Ectodermal cell (in vitro differentiated cells): ENCODE results near the gene GRB10.
"Not testable (repeated sequence)": the region's sequence is repeated elsewhere in the genome, so short reads cannot be mapped to it uniquely, and the experiment has no call there.

ENCODE experiments used
- H3K27ac ChIP-seq: 2 replicates; pipeline ENCODE4 v1.7.0; 2013; ENCODE audit warnings: mild to moderate bottlenecking, low read depth, low read length; ENCODE audit not compliant: insufficient read depth, poor library complexity, severe bottlenecking
- H3K27me3 ChIP-seq: 2 replicates; pipeline ENCODE4 v1.7.0; 2013; ENCODE audit warnings: mild to moderate bottlenecking, low read length; ENCODE audit not compliant: insufficient read depth, control insufficient read depth, poor library complexity, severe bottlenecking
- H3K36me3 ChIP-seq: one replicate; pipeline ENCODE4 v1.7.0; 2013; ENCODE audit warnings: low read length; ENCODE audit not compliant: control insufficient read depth, insufficient read depth
- H3K4me1 ChIP-seq: one replicate; pipeline ENCODE4 v1.7.0; 2013; ENCODE audit warnings: low read length; ENCODE audit not compliant: control insufficient read depth, insufficient read depth
- H3K4me3 ChIP-seq: 2 replicates; pipeline ENCODE4 v1.7.0; 2013; ENCODE audit warnings: low read depth, low read length, control low read depth; ENCODE audit not compliant: insufficient read depth
- H3K9me3 ChIP-seq: 2 replicates; pipeline ENCODE4 v1.7.0; 2013; ENCODE audit warnings: mild to moderate bottlenecking, low read length, moderate library complexity; ENCODE audit not compliant: control insufficient read depth
- WGBS, 2 experiments: methylation state at CpG; one replicate each; pipeline ENCODE4 v1.1.7; 2013; ENCODE audit warnings: missing lambda C conversion rate in 2 of 2; 5-methylcytosine and 5-hydroxymethylcytosine counted together

GRB10 gene

DNA sequence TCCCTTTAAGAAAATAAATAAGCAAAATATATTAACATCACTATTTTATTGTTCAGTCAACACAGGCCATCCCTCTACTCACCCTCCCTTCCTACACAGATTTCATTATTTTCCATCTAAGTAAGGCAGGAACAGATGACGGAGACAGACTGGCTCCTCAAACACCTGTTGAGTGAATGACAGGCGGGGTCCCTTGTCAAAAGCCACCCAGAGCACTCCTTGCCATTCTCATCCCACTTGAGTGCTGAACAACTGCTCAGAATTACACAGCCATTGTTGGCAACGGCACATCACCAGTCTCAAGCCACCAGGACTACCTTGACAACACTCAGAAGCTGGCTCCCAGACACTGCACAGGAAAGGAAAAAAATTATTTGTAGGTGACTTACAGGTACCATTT, 3.3 kb downstream of the GRB10 start:
- Histone ChIP-seq H3K27ac (no peak overlapping the region), H3K4me1 (peaks cover 8% of the 10 kb centered on the region), H3K9me3 (no peaks in the 10 kb centered on the region), H3K4me3 (no peak overlapping the region), H3K36me3 (no peaks in the 10 kb centered on the region), H3K27me3 (no peaks in the 10 kb centered on the region)
- WGBS, 2 experiments = 89 to 93% methylated on average over 3 of the region's 3 CpGs

DNA sequence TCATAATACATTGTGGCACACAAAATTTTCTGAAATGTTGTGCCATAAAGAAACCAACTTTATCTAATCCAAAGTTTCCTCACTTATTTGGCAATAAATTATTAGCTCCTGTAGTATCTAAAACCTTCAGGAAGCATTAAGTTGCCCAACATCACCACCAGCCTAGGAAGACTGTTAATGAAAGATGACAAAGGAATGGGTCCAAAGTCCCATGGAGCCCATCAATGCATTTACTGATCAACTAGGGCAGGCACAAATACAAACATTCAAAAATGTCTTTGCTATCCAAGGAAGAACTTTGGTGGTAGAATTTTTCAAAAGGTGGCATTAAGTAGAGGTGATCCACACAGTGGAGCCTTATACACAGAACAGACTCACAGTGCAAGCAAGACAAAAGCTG, 4.5 kb downstream of the GRB10 start:
- H3K27me3 ChIP-seq = no peaks in the 10 kb centered on the region
- H3K4me3 ChIP-seq = no peak overlapping the region
- no peaks in the 10 kb centered on the region for H3K9me3 ChIP-seq
- no peak overlapping the region for H3K27ac ChIP-seq
- no peaks in the 10 kb centered on the region for H3K36me3 ChIP-seq
- H3K4me1 ChIP-seq = peaks cover 8% of the 10 kb centered on the region

DNA sequence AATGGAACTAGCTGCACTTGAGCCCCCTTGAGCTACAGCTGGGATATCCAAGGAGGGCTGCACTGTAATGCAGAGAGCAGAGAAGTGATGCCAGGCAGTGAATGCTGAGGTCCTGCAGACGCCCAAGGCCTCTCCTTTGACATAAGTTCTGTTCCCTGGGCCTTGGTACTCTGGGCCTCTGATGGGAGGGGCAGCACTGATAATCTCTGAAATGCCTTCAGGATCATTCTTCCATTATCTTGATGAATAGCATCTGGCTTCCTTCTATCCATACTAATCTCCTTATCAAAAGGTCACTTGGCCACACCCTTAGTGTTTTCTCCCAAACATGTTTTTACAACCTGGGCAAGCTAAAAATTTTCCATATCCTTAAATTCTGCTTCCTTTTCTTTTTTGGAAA, 6.9 kb downstream of the GRB10 start:
- Histone ChIP-seq H3K9me3 (no peaks in the 10 kb centered on the region), H3K36me3 (no peaks in the 10 kb centered on the region)
- WGBS, 2 experiments = 76 to 81% methylated on average over 1 of the region's 1 CpG

DNA sequence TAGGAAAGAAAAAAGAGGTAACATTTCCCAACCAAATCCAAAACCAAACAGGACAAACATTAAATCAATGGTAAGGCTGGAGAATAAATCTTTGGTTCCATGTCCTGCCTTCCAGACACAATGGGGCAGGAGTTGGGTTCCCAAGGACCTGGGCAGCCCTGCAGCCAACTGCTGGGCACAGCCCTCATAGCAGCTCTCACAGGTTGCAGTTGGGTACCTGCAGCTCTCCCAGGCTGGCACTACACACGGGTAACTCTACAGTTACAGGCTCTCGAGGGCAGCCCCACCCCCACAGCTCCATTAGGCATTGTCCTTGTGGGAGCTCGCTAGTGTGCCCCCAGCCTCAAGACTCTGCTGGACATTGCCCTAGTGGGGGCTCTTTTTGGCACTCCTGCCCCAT, 7.5 kb downstream of the GRB10 start:
- no peaks in the 10 kb centered on the region for H3K36me3 ChIP-seq

More for the DNA sequence above, 6.9 kb downstream of the GRB10 start:
- Histone ChIP-seq H3K27me3 (no peaks in the 10 kb centered on the region), H3K4me3 (no peak overlapping the region), H3K27ac (no peak overlapping the region), H3K4me1 (peaks cover 8% of the 10 kb centered on the region)

DNA sequence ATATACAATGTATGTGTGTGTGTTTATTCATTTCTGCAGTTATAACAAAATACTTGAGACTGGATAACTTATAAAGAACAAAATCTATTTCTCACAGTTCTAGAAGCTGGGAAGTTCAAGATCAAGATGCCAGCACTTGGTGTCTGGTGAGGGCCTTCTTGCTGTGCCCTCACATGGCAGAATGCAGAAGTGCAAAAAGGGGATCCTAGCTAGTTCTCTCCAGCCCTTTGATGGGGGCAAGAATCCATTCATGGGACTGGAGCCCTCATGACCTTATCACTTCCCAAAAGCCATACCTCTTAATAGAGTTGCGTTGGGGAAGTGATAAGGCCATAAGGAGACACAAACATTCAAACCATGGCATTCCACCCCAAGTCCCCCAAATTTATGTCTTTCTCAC, 8.4 kb downstream of the GRB10 start:
- Histone ChIP-seq H3K36me3 (no peaks in the 10 kb centered on the region), H3K27me3 (no peaks in the 10 kb centered on the region), H3K9me3 (no peaks in the 10 kb centered on the region), H3K4me1 (peaks cover 8% of the 10 kb centered on the region), H3K4me3 (no peak overlapping the region), H3K27ac (no peak overlapping the region)
- 96 to 100% methylated on average over 1 of the region's 1 CpG for WGBS, 2 experiments

More for the DNA sequence above, 7.5 kb downstream of the GRB10 start:
- Histone ChIP-seq H3K27me3 (no peaks in the 10 kb centered on the region), H3K9me3 (no peaks in the 10 kb centered on the region), H3K27ac (no peak overlapping the region), H3K4me3 (no peak overlapping the region), H3K4me1 (peaks cover 8% of the 10 kb centered on the region)
- 61 to 64% methylated on average over 3 of the region's 3 CpGs for WGBS, 2 experiments

DNA sequence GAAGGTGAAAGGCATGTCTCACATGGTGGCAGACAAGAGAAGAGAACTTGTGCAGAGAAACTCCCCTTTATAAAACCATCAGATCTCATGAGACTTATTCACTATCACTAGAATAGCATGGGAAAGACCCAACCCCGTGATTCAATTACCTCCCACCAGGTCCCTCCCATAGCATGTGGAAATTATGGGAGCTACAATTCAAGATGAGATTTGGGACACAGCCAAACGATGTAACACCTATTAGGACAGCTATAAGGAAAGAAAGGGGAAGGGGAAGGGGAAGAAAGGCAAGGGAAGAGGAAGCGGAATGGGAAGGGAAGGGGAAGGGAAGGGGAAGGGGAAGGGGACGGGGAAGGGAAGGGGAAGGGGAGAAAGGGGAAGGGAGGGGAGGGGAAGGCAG, 9.6 kb downstream of the GRB10 start:
- 80 to 96% methylated on average over 2 of the region's 4 CpGs for WGBS, 2 experiments
- H3K9me3 ChIP-seq, H3K4me1 ChIP-seq: not testable (repeated sequence)

DNA sequence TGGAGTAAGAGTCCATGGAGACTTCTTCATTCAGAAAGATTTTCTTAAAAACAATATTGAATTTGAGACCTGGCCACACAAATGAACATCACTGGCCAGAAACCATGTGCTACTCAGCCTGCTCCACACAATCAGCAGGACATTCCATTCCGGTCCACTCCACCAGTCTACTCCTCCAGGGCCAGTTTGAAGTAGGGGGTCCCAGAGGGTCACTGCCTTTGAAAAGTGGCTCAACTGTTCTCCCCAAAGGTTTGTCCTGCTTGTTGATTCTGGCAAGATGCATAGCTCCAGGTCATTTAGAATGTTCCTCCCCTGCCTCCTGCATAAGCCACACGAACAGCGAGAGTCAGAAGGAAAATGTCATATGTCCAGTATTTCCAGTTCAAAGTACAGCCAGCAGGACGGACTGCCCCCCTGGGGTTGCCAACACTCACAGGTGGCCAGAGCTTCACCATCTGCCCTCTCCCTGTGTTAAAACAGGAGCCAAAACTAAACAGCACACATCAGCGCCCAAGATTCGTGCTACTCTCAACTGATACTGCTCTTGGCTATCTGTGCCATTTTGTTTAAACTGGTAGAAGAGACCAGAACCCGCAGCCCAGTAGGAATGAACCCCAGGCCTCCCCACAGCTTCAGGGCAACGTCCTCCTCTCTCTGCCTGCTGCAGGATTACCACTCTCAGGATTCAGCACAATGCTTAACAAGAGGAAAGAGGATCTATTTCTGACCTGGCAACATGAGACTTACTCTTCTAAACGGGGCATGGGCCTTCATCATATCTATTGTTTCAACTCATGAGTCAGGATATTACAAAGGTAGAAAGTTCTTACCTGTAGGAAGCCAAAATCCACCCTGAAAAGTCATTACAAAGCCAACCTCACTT, 11.3 kb downstream of the GRB10 start:
- Histone ChIP-seq H3K4me3 (no peak overlapping the region), H3K36me3 (no peaks in the 10 kb centered on the region), H3K4me1 (peaks cover 8% of the 10 kb centered on the region), H3K27ac (no peak overlapping the region), H3K27me3 (no peaks in the 10 kb centered on the region), H3K9me3 (no peaks in the 10 kb centered on the region)
- 89% methylated on average over 9 of the region's 9 CpGs for WGBS, 2 experiments

More for the DNA sequence above, 9.6 kb downstream of the GRB10 start:
- not testable (repeated sequence) for H3K4me3 ChIP-seq, H3K36me3 ChIP-seq, H3K27ac ChIP-seq, H3K27me3 ChIP-seq

DNA sequence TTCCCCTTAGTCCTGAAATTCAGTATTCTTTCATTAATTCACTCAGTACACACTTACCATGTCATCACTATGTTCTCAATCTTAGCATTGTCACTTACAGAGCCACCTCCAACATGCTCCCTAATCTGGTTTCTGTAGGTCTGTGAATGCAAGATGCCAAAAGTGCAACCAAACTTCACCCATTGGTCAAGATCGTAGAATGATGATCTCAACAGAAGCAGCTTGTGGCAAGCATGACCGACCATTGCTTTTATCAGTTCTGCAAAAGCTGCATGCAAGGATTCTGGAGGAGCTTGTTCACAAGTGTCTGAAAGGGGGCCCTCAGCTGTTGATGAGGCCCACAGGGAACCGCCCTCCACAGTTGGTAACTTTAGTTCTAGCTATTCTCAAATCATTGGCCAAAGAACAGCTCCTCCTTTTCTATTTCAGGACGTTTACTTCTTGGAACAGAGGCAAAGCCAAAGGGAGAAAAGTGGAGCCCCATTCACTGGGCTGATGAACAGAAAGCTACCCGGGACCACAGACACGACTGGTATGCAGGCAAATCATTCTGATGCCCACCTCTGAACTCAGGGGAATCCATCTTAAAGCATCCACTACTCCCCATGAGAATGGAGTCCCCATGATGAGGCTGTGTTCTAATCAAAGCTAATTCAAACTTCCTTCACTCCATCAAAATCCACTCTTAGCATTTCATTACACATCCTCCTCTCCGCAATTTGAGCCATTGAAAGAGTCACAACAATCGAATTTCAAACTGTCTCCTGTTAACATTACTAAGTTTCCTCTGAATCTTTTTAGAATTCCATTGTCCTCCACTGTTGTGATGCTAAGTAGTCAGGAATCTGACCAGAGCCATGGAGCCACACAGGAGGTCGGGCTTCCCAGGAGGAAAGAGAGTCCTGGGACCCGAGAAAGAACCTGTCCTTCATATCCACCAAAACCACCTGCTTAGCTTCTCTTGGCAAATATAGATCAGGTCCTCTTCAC, 13.9 kb downstream of the GRB10 start:
- Histone ChIP-seq H3K9me3 (no peaks in the 10 kb centered on the region), H3K27me3 (no peaks in the 10 kb centered on the region), H3K4me1 (no peaks in the 10 kb centered on the region), H3K4me3 (no peak overlapping the region), H3K27ac (no peak overlapping the region), H3K36me3 (no peaks in the 10 kb centered on the region)
- WGBS, 2 experiments = 54 to 58% methylated on average over 10 of the region's 10 CpGs

DNA sequence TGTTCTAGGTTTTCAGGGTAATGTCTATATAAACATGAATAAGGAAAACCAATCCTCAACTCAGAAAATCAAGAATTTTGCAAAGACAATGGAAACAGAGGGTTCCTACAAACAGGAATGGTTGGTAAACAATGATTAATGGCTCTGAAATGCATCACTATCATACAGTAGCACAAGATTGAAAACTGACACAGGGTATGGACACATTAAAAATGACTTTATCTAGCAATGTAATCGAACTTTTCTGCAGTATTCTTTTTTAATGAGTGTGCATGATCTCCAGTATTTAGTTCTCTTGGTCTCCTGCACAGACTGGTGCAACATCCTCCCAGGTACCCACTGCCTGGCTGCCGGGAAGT, 15.9 kb downstream of the GRB10 start:
- H3K36me3 ChIP-seq = no peaks in the 10 kb centered on the region
- 45 to 50% methylated on average over 2 of the region's 2 CpGs for WGBS, 2 experiments
- no peak overlapping the region for H3K27ac ChIP-seq
- no peaks in the 10 kb centered on the region for H3K27me3 ChIP-seq
- H3K4me1 ChIP-seq = no peaks in the 10 kb centered on the region
- H3K4me3 ChIP-seq = no peak overlapping the region
- no peaks in the 10 kb centered on the region for H3K9me3 ChIP-seq
